Cardiac muscle cell (in vitro differentiated cells and primary cell): ENCODE measurements around the gene IGF2BP3. TPM values are rescaled to one million over a fixed set of nuclear protein-coding genes. Genes with fewer than 3 reads are reported as not detected.

ENCODE experiments used
- DNase-seq, 2 donors: peaks; one replicate each; pipeline versions ENCODE4 v3.0.0 to v3.0.0-alpha.2; 2010 to 2017; ENCODE audit warnings: low read depth in 1 of 2, low spot score in 1 of 2
- H3K27ac ChIP-seq: fragments of 200-600 bp; sonication (generic); 2 replicates; pipeline ENCODE4 v1.5.1; 2016
- H3K27me3 ChIP-seq: fragments of 200-600 bp; sonication (generic); 2 replicates; pipeline ENCODE4 v1.6.0; 2016; ENCODE audit warnings: control low read depth
- H3K36me3 ChIP-seq: fragments of 200-600 bp; sonication (generic); 2 replicates; pipeline ENCODE4 v1.5.1; 2016; ENCODE audit warnings: control low read depth
- H3K4me1 ChIP-seq: fragments of 200-600 bp; sonication (generic); 2 replicates; pipeline ENCODE4 v1.8.1; 2017; ENCODE audit warnings: low read depth, mild to moderate bottlenecking, mixed run types
- H3K4me3 ChIP-seq: fragments of 200-600 bp; sonication (generic); 2 replicates; pipeline ENCODE4 v1.5.1; 2016; ENCODE audit warnings: mild to moderate bottlenecking
- H3K9me3 ChIP-seq: fragments of 200-600 bp; sonication (generic); 2 replicates; pipeline ENCODE4 v1.5.1; 2017; ENCODE audit warnings: low read depth, mild to moderate bottlenecking, control low read depth
- polyA plus RNA-seq: library from polyadenylated mRNA; unstranded; fragments of >200 nt; fragmentation: Nextera tagmentation; extraction: Ambion mirVana; gene quantifications from 2 replicates; pipeline ENCODE4 v1.2.1, GENCODE V29; 2016
- total RNA-seq: library from RNA; depleted of rRNA; stranded (reverse); fragments of >200 nt; gene quantifications from 2 replicates; pipeline ENCODE4 v1.2.3, GENCODE V29; 2016
- TF ChIP-seq, protein P1 (sequence below): IDR thresholded peaks from 2 replicates; pipeline ENCODE4 v1.5.1; 2012; ENCODE audit warnings: low read depth, mild to moderate bottlenecking, low read length

Gene IGF2BP3
- total and polyA plus RNA-seq, 2 experiments from 2014 or later: 30.5 to 59.3 TPM

GRCh38 chr7:23272275-23272674, 198.0 kb downstream of the IGF2BP3 start:
- H3K9me3 ChIP-seq: no peaks in the 10 kb centered on the region
- H3K36me3 ChIP-seq: no peaks in the 10 kb centered on the region
- no peak overlapping the region for H3K4me3 ChIP-seq
- H3K27me3 ChIP-seq: no peaks in the 10 kb centered on the region
- no peaks in the 10 kb centered on the region for H3K4me1 ChIP-seq
- no peak overlapping the region for H3K27ac ChIP-seq
- TF ChIP-seq, protein P1, sequence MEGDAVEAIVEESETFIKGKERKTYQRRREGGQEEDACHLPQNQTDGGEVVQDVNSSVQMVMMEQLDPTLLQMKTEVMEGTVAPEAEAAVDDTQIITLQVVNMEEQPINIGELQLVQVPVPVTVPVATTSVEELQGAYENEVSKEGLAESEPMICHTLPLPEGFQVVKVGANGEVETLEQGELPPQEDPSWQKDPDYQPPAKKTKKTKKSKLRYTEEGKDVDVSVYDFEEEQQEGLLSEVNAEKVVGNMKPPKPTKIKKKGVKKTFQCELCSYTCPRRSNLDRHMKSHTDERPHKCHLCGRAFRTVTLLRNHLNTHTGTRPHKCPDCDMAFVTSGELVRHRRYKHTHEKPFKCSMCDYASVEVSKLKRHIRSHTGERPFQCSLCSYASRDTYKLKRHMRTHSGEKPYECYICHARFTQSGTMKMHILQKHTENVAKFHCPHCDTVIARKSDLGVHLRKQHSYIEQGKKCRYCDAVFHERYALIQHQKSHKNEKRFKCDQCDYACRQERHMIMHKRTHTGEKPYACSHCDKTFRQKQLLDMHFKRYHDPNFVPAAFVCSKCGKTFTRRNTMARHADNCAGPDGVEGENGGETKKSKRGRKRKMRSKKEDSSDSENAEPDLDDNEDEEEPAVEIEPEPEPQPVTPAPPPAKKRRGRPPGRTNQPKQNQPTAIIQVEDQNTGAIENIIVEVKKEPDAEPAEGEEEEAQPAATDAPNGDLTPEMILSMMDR: no peak
- no peak for DNase-seq

GRCh38 chr7:23268746-23269145, 201.5 kb downstream of the IGF2BP3 start:
- no peaks in the 10 kb centered on the region for H3K9me3 ChIP-seq
- TF ChIP-seq, protein P1: no peak
- no peak overlapping the region for H3K4me3 ChIP-seq
- no peaks in the 10 kb centered on the region for H3K27me3 ChIP-seq
- H3K36me3 ChIP-seq: no peaks in the 10 kb centered on the region
- H3K4me1 ChIP-seq: no peaks in the 10 kb centered on the region
- no peak overlapping the region for H3K27ac ChIP-seq
- DNase-seq: no peak

DNA sequence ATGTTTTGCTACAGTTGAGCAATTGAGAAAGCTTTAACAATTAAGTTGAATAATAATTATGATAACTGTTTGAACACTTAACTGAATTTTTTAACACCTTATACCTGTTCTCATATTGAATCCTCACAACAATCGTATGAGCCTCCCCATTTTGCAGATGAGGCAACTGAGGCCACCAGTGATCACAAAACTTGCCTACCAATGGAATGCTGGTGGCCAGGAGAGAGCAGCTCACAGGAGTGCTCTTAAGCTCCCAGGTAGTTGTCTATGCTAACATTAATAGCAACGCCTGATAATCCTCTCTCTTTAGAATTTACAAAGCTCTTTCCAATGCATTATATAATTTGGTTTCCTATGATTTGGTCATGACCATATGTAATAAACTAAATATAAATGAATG, 202.1 kb downstream of the IGF2BP3 start:
- Histone ChIP-seq H3K27me3 (no peaks in the 10 kb centered on the region), H3K4me3 (no peak overlapping the region), H3K9me3 (no peaks in the 10 kb centered on the region), H3K36me3 (no peaks in the 10 kb centered on the region), H3K4me1 (no peaks in the 10 kb centered on the region), H3K27ac (no peak overlapping the region)
- DNase-seq: no peak
- TF ChIP-seq, protein P1: no peak

DNA sequence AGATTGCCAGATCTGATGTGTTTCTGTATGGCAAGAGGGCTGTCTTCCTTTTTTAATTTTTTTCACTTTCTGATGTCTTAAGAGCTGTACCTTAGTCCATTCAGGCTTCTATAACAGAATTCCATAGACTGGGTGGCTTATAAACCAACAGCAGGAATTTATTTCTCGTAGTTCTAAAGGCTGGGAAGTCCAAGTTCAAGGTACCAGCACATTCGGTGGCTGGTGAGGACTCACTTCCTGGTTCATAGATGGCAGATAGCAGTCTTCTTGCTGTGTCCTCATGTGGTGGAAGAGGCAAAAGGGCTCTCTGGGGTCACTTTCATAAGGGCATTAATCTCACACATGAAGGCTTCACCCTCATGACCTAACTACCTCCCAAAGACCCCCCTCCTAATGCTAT, 202.9 kb downstream of the IGF2BP3 start:
- Histone ChIP-seq H3K9me3 (no peaks in the 10 kb centered on the region), H3K4me3 (no peak overlapping the region), H3K27me3 (no peaks in the 10 kb centered on the region), H3K27ac (no peak overlapping the region), H3K4me1 (no peaks in the 10 kb centered on the region), H3K36me3 (no peaks in the 10 kb centered on the region)
- TF ChIP-seq, protein P1: no peak
- no peak for DNase-seq

DNA sequence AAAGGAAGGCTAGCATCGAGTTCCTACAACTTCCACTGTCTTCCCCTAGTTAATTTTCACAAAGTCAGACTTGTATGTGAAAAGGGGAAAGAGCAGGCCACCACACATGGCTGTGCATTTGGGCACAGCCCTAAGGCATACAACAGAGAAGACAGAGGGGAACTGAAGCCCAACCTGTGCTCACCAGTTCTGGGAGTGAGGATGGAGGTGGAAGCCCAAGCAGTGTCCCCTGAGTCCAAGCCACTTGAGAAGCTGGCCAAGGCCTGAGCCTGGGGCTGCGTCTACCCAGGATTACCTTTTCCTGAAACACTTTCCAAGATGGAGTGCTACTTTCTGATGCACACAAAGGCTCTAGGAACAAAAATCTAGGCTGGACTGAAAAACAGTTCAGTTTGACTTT, 203.4 kb downstream of the IGF2BP3 start:
- H3K36me3 ChIP-seq: no peaks in the 10 kb centered on the region
- no peak for DNase-seq
- H3K9me3 ChIP-seq: no peaks in the 10 kb centered on the region
- TF ChIP-seq, protein P1: no peak
- no peak overlapping the region for H3K4me3 ChIP-seq
- H3K27ac ChIP-seq: no peak overlapping the region
- no peaks in the 10 kb centered on the region for H3K27me3 ChIP-seq
- H3K4me1 ChIP-seq: no peaks in the 10 kb centered on the region
